ENCODE data around the gene EVA1C.
"Not testable (repeated sequence)": the region's sequence is repeated elsewhere in the genome, so short reads cannot be mapped to it uniquely, and the experiment has no call there.

EVA1C gene

DNA sequence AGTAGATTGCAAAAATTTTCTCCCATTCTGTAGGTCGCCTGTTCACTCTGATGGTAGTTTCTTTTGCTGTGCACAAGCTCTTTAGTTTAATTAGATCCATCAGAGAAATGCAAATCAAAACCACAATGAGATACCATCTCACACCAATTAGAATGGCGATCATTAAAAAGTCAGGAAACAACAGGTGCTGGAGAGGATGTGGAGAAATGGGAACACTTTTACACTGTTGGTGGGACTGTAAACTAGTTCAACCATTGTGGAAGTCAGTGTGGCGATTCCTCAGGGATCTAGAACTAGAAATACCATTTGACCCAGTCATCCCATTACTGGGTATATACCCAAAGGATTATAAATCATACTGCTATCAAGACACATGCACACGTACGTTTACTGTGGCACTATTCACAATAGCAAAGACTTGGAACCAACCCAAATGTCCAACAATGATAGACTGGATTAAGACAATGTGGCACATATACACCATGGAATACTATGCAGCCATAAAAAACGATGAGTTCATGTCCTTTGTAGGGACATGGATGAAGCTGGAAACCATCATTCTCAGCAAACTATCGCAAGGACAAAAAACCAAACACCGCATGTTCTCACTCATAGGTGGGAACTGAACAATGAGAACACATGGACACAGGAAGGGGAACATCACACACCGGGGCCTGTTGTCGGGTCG is 21.8 kb upstream of the EVA1C start:
- DNase-seq (ENCODE audit: low read depth) = not testable (repeated sequence)

- no peak for DNase-seq (ENCODE audit: low read depth)
These were observed 20.8 kb upstream of the EVA1C start for GRCh38 chr21:32391755-32392154.

GRCh38 chr21:32392299-32392879 is 20.1 kb upstream of the EVA1C start:
- DNase-seq (ENCODE audit: low read depth) = no peak

- DNase-seq (ENCODE audit: low read depth) = peak; percentile 94
These were observed 19.4 kb upstream of the EVA1C start, which contains the start of gene URB1 for GRCh38 chr21:32392880-32393676. Gene URB1, minus strand, starts transcription at chr21:32393012. Its CDS starts 102 bp downstream, at chr21:32392910.

GRCh38 chr21:32393677-32394001 is 18.9 kb upstream of the EVA1C start:
- DNase-seq (ENCODE audit: low read depth) = no peak

DNA sequence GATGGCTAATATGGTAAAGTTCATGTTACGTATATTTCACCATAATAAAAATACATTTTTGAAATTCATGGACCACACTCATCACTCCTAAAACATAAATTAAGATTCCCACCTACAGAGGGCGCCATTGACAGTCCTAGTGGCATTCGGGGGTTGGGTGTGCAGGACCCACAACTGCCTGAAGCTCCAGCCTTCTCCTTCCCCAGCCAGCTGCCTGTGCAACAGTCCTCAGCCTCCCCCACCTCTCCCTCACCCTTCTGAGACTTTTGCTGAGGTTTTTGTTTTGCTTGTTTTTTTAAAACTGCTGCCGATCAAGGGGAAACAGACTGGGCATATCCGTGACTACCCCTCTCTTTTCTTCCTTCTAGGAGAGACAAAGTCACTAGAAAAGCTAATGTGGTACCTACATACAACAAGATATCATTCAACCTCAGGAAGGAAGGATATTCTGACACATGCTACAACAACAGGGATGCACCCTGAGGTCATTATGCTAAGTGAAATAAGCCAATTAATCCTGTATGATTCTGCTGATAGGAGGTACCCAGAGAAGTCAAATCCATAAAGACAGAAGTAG is 9.2 kb upstream of the EVA1C start:
- peak; percentile 45 for DNase-seq (ENCODE audit: low read depth)

GRCh38 chr21:32406405-32406804 is 6.1 kb upstream of the EVA1C start:
- DNase-seq (ENCODE audit: low read depth) = no peak

DNA sequence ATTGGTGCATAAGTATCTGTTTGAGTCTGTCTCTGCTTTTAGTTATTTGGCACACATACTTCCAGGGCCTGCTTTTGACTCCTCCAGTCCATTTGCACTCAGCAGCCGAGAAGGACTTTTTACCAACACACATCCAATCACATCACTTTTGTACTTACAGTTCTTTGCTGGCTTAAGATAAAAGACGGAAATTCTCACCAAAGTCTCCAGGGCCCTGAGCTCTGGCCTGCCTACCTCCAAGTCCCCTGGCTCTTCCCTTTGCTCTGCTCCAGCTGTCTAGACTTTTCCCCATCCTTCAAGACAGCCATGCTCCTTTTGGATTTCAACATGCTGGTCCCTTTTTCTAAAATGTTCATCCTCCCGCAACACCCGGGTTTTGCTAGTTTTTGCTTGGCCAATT is 2.2 kb upstream of the EVA1C start:
- no peak for DNase-seq (ENCODE audit: low read depth)

- no peak for DNase-seq (ENCODE audit: low read depth)
These were observed 1.6 kb upstream of the EVA1C start for GRCh38 chr21:32410916-32411315.

GRCh38 chr21:32411350-32412161 is 950 bp upstream of the EVA1C start:
- peak; percentile 55 for DNase-seq (ENCODE audit: low read depth)

GRCh38 chr21:32413015-32413504 is 554 bp downstream of the EVA1C start:
- peak; percentile 7 for DNase-seq (ENCODE audit: low read depth)

DNA sequence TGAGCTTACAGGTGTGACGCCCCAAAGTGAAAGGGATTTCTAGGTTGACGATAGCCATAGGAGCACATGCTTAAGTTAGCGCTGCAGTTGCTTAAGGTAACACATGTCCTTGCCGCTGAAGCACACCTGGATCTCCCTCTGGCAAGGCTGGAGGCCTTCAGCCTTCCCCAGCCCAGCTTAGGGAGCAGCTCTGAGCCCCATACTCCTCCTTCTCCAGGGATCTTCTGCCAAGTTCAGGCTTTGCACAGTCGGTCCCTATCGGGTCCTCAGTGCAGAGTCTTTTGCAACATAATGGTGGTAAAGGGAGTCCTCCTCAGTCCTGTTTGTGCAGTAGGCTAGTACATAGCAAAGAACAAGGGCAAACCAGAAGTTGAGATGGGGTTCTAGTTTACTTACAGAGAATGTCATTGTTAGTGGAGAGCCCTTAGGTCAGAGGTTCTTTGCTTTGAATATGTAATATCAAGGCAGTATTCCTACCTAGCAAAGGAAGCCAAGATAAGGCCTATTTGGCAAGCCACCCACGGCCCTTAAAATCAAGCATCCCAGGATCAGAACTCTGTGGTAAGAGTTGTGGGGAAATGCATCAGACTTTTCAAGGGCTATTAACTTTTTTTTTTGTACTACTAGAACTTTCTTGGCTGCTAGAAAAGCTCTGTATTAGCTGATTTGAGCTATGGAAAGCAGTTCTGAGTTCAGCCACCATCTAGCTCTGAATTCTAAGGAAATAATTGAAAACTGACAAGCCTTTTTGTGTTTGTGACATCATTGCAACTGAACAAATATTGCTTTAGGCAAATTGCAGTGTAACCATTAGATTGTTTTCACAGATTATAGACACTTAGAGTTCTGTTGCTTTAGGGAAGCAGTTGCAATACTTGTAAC is 1.4 kb downstream of the EVA1C start:
- DNase-seq (ENCODE audit: low read depth) = no peak

DNA sequence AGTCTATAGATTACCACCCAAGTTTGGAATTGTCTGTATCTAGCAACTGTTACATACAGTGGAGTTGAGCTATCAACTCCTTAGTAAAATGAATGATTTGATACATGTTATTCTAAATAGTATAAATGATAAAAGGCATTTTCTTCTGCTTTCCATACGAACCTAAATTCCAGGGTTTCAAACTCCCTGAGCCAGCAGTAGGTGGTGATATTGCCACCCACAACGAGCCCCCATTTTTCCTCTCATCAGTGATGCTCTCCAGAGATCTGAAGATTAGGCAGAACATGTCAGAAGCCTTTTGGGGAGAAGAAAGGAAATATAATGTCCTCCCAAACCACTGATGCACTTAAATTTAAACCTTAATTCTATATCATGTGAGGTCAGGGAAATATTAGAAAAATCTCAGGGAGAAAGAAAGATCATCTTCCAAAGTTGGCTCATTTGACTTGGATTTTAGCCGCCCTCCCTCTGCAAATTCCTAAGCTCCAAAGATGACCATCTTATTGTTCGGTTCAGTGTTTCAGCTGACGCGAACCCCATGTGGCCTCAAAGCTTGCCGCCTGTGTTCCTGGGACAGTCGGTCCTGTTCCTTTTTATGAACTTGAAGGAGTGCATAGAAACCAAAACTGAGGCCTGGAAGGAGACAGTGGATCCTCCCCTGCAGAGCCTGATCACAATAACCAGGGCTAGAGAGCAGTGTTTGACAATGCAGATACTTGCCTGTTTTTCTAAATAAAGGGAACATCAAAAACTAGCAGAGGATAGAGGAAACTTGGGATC is 2.3 kb downstream of the EVA1C start:
- DNase-seq (ENCODE audit: low read depth) = no peak

GRCh38 chr21:32415451-32416398 is 3.2 kb downstream of the EVA1C start:
- no peak for DNase-seq (ENCODE audit: low read depth)

- DNase-seq (ENCODE audit: low read depth) = no peak
These were observed 5.6 kb downstream of the EVA1C start for GRCh38 chr21:32418146-32418545.

- DNase-seq (ENCODE audit: low read depth) = no peak
These were observed 9.6 kb downstream of the EVA1C start for GRCh38 chr21:32422064-32422463.

DNA sequence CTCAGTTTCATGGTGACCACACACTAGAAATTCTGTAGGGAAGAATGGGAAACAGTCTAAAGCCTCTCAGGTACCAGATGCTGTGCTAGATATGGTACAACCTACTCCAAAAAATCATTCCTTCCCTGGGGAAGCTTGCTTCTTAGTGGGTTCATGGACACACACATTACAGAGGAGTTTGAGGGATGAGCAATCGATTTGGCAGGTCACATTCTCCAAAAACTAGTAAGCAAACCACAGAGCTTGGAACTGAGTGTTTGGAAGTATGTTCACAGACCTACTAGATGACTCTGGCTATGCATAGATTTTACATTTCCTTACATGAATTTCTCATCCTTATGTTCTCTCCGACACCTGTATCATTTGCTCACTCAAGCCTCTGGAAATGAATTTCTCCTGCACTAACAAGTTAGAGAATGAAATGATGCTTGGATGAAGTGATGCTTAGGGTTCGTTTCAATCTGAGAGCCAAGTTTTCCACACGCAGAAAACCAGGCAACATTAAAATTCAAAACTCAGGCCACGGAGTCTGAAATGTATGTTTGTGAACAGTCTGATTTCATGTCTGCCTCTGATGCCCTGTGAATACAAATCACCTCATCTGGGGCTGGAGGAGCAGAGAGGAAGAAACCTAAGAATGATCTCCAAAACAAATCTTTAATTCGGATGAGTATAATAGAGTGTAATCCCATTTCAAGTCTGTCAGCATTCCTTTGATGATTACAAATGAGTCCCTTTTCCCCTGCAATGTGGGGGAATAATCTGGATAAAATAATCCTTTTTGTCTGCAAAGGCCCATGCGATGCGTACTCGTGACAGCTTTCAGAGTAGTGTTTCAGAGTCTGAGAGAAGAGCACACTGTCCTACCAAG is 11.0 kb downstream of the EVA1C start:
- no peak for DNase-seq (ENCODE audit: low read depth)

DNA sequence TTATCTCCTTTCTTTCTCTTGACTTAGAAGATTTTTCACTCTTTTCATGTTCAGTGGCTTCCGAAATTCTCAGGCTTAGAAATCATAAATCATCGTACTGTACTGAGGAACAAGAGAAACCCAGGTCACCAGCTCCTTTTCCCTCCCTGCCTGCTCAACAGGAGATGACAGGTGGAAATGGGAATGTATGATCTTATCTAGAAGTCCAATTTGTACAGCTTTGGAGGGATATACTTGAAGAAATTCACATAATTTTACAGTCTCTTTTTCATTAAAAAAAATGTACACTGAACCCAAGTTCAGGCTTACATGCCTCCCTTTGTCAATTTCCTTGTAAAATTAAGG is 11.7 kb downstream of the EVA1C start:
- DNase-seq (ENCODE audit: low read depth) = no peak

Measured in activated T-cell treated with anti-CD3 and anti-CD28 coated beads for 24 hours (primary cell).